Measurements from ENCODE around the gene TRANK1.
"Not testable (repeated sequence)": the region's sequence is repeated elsewhere in the genome, so short reads cannot be mapped to it uniquely, and the experiment has no call there.

Gene TRANK1

GRCh38 chr3:36881735-36882134 lies 63.1 kb downstream of the TRANK1 start:
- DNase-seq = no peak

GRCh38 chr3:36879842-36880241 lies 65.0 kb downstream of the TRANK1 start:
- not testable (repeated sequence) for DNase-seq

- DNase-seq = no peak
These were observed 66.7 kb downstream of the TRANK1 start for GRCh38 chr3:36877930-36878685.

- DNase-seq = no peak
These were observed 68.5 kb downstream of the TRANK1 start for GRCh38 chr3:36876181-36876936.

GRCh38 chr3:36875397-36875796 lies 69.5 kb downstream of the TRANK1 start:
- DNase-seq = no peak

- no peak for DNase-seq
These were observed 70.4 kb downstream of the TRANK1 start for GRCh38 chr3:36874424-36874823.

- no peak for DNase-seq
These were observed 73.3 kb downstream of the TRANK1 start for GRCh38 chr3:36871379-36872126.

GRCh38 chr3:36868614-36869436 lies 76.0 kb downstream of the TRANK1 start:
- peak; percentile 23 for DNase-seq

GRCh38 chr3:36867810-36868209 lies 77.0 kb downstream of the TRANK1 start:
- no peak for DNase-seq

GRCh38 chr3:36866368-36866767 lies 78.5 kb downstream of the TRANK1 start:
- peak; percentile 48 for DNase-seq

- no peak for DNase-seq
These were observed 80.4 kb downstream of the TRANK1 start for GRCh38 chr3:36864180-36865053.

- DNase-seq = no peak
These were observed 82.6 kb downstream of the TRANK1 start for GRCh38 chr3:36862076-36862755.

- no peak for DNase-seq
These were observed 85.4 kb downstream of the TRANK1 start for GRCh38 chr3:36859494-36859893.

GRCh38 chr3:36852071-36852470 lies 92.8 kb downstream of the TRANK1 start:
- no peak for DNase-seq

- DNase-seq = no peak
These were observed 94.1 kb downstream of the TRANK1 start for GRCh38 chr3:36850743-36851142.

- DNase-seq = no peak
These were observed 98.4 kb downstream of the TRANK1 start for GRCh38 chr3:36846406-36846805.

GRCh38 chr3:36843065-36844051 lies 101.5 kb downstream of the TRANK1 start:
- DNase-seq = no peak

- DNase-seq = no peak
These were observed 102.6 kb downstream of the TRANK1 start for GRCh38 chr3:36842275-36842674.

- no peak for DNase-seq
These were observed 104.4 kb downstream of the TRANK1 start for GRCh38 chr3:36840453-36840921.

- DNase-seq = no peak
These were observed 107.8 kb downstream of the TRANK1 start for GRCh38 chr3:36837089-36837488.

All from NCI-H226 (cell line).